MCF 10A (cell line): ENCODE measurements around the gene TREX2. TPM values are rescaled to one million over a fixed set of nuclear protein-coding genes. Genes with fewer than 3 reads are reported as not detected.
"Not testable (repeated sequence)": the region's sequence is repeated elsewhere in the genome, so short reads cannot be mapped to it uniquely, and the experiment has no call there.

Source experiments
- BruUV-seq: library from RNA; stranded (reverse); fragments of 400-500 nt; replicated peaks from 2 replicates; lab custom pipeline; 2021; lab: Mats Ljungman, UMichigan
- CTCF ChIA-PET: fragments of 300-600 bp; sonication (Branson Sonifier 250); formaldehyde crosslinking; extraction: SDS; loops from one replicate; lab custom pipeline; 2021; ENCODE audit warnings: antibody characterized with exemption, inconsistent platforms; lab: Yijun Ruan, JAX
- POLR2A ChIA-PET: fragments of 300-600, 350-650 bp; sonication (Branson Sonifier 250); formaldehyde crosslinking; extraction: SDS; loops from one replicate; lab custom pipeline; 2020; ENCODE audit warnings: antibody characterized with exemption, inconsistent platforms; lab: Yijun Ruan, JAX
- DNase-seq: peaks from one replicate; pipeline ENCODE4 v3.0.0-alpha.2; 2018; ENCODE audit not compliant: unreplicated experiment
- H3K27ac Mint-ChIP-seq: one replicate; pipeline ENCODE4 v1.8.0; 2022; ENCODE audit warnings: mild to moderate bottlenecking, low read depth, mixed read lengths; ENCODE audit not compliant: unreplicated experiment
- H3K27me3 Mint-ChIP-seq: one replicate; pipeline ENCODE4 v1.8.0; 2022; ENCODE audit warnings: mixed read lengths; ENCODE audit not compliant: insufficient read depth, unreplicated experiment
- H3K36me3 Mint-ChIP-seq: one replicate; pipeline ENCODE4 v1.8.0; 2022; ENCODE audit warnings: mild to moderate bottlenecking, moderate library complexity, mixed read lengths; ENCODE audit not compliant: insufficient read depth, unreplicated experiment
- H3K4me1 Mint-ChIP-seq: one replicate; pipeline ENCODE4 v1.8.0; 2022; ENCODE audit warnings: mixed read lengths; ENCODE audit not compliant: insufficient read depth, unreplicated experiment
- H3K4me3 Mint-ChIP-seq: one replicate; pipeline ENCODE4 v1.8.0; 2022; ENCODE audit warnings: mild to moderate bottlenecking, moderate library complexity, mixed read lengths; ENCODE audit not compliant: unreplicated experiment
- H3K9me3 Mint-ChIP-seq: one replicate; pipeline ENCODE4 v1.8.0; 2022; ENCODE audit warnings: mixed read lengths; ENCODE audit not compliant: unreplicated experiment
- CTCF ChIP-seq: fragments of 200-600 bp; IDR thresholded peaks from one replicate; pipeline ENCODE4 v1.8.0; 2022; ENCODE audit warnings: antibody characterized with exemption, mild to moderate bottlenecking; ENCODE audit not compliant: unreplicated experiment
- intact Hi-C: fragments of 100-400 bp; cut with micrococcal nuclease; formaldehyde crosslinking; loops from 2 replicates; pipeline ENCODE4 v1.14.1; 2022
- total RNA-seq: library from RNA; stranded (reverse); gene quantifications from 2 replicates; pipeline ENCODE4 v1.2.3, GENCODE V29; 2022

The TREX2 gene
- total RNA-seq, 1 experiment from 2014 or later = 0.75 TPM

GRCh38 chrX:153406011-153406410 is 39.8 kb downstream of the TREX2 start:
- Mint-ChIP-seq H3K4me3 (no peak overlapping the region), H3K9me3 (no peaks in the 10 kb centered on the region), H3K27me3 (peaks cover 49% of the 10 kb centered on the region), H3K27ac (no peak overlapping the region), H3K36me3 (no peaks in the 10 kb centered on the region), H3K4me1 (no peaks in the 10 kb centered on the region)
- no peak for DNase-seq
- no peak for TF ChIP-seq CTCF
- BruUV-seq = no TSS peak
- CTCF ChIA-PET = interaction anchor here (0.6 to 0.9 kb wide), 3 partner anchors 101 to 464 kb away, joined by 3 to 4 read pairs (median 4); no protein-coding TSS in a partner anchor
- POLR2A ChIA-PET = no interaction called here
- intact Hi-C loops = no loop called here

GRCh38 chrX:153405426-153405825 is 40.4 kb downstream of the TREX2 start:
- CTCF ChIA-PET = interaction anchor here (0.6 to 0.9 kb wide), 3 partner anchors 102 to 464 kb away, joined by 3 to 4 read pairs (median 4); no protein-coding TSS in a partner anchor
- Mint-ChIP-seq H3K36me3 (no peaks in the 10 kb centered on the region), H3K27ac (no peak overlapping the region), H3K4me1 (no peaks in the 10 kb centered on the region), H3K9me3 (no peaks in the 10 kb centered on the region), H3K4me3 (no peak overlapping the region), H3K27me3 (peaks cover 43% of the 10 kb centered on the region)
- intact Hi-C loops = no loop called here
- DNase-seq = no peak
- no TSS peak for BruUV-seq
- no peak for TF ChIP-seq CTCF
- POLR2A ChIA-PET = no interaction called here

GRCh38 chrX:153404333-153404732 is 41.5 kb downstream of the TREX2 start:
- intact Hi-C loops, H3K27ac Mint-ChIP-seq, H3K9me3 Mint-ChIP-seq, H3K4me1 Mint-ChIP-seq, POLR2A ChIA-PET, H3K4me3 Mint-ChIP-seq, BruUV-seq, H3K36me3 Mint-ChIP-seq, CTCF ChIA-PET, DNase-seq: not testable (repeated sequence)
- peaks cover 42% of the 10 kb centered on the region for H3K27me3 Mint-ChIP-seq

GRCh38 chrX:153401133-153401764 is 44.6 kb downstream of the TREX2 start, which contains the start of gene PNMA6E:
Gene PNMA6E, minus strand, starts transcription at chrX:153401350. Its CDS starts 2,501 bp downstream, at chrX:153398849.
- intact Hi-C loops = no loop called here
- DNase-seq = no peak
- ChIA-PET CTCF (interaction anchor here (0.7 kb wide), 1 partner anchor 448 kb away, joined by 3 read pairs; no protein-coding TSS in a partner anchor), POLR2A (no interaction called here)
- no peak within 1 kb of the TSS for H3K27ac Mint-ChIP-seq
- BruUV-seq = no TSS peak
- H3K27me3 Mint-ChIP-seq = peaks cover 37% of the 10 kb centered on the region
- TF ChIP-seq CTCF = no peak
- no peaks in the 10 kb centered on the region for H3K4me1 Mint-ChIP-seq
- H3K36me3 Mint-ChIP-seq = no peaks in the 10 kb centered on the region
- H3K4me3 Mint-ChIP-seq = no peak within 1 kb of the TSS
- H3K9me3 Mint-ChIP-seq = no peaks in the 10 kb centered on the region
